Body of pancreas (tissue), 4 donors: ENCODE data around the gene GRIK1.

Experiments
- CTCF ChIP-seq, 7 experiments: fragments of 450-650 bp in 4 of 7; fragments of 200-600 bp in 3 of 7; sonication (generic) in 3 of 7; IDR thresholded peaks; one replicate each; pipeline ENCODE4 v1.5.1; 2016 to 2019; ENCODE audit warnings: antibody characterized with exemption in 7 of 7
- POLR2A ChIP-seq, 3 donors: fragments of 450-650 bp; IDR thresholded peaks; one replicate each; pipeline ENCODE4 v1.6.1; 2016; ENCODE audit warnings: antibody characterized with exemption in 3 of 3, mild to moderate bottlenecking in 2 of 3

GRCh38 chr21:29513535-29513934, 426.3 kb downstream of the GRIK1 start:
- TF ChIP-seq POLR2A (IDR thresholded peaks at IDR 0.05) = no peak
- TF ChIP-seq CTCF (IDR thresholded peaks at IDR 0.05) = no peak
